Stimulated activated naive CD4-positive, alpha-beta T cell (primary cell): Measurements from ENCODE around the gene MLNR.
A peak's percentile ranks its signal among the peaks of the same experiment; 100 is the strongest.

Experiments used
- DNase-seq, 6 experiments: peaks; one replicate each; lab custom pipeline; 2025; lab: John Stamatoyannopoulos, UW

The MLNR gene

DNA sequence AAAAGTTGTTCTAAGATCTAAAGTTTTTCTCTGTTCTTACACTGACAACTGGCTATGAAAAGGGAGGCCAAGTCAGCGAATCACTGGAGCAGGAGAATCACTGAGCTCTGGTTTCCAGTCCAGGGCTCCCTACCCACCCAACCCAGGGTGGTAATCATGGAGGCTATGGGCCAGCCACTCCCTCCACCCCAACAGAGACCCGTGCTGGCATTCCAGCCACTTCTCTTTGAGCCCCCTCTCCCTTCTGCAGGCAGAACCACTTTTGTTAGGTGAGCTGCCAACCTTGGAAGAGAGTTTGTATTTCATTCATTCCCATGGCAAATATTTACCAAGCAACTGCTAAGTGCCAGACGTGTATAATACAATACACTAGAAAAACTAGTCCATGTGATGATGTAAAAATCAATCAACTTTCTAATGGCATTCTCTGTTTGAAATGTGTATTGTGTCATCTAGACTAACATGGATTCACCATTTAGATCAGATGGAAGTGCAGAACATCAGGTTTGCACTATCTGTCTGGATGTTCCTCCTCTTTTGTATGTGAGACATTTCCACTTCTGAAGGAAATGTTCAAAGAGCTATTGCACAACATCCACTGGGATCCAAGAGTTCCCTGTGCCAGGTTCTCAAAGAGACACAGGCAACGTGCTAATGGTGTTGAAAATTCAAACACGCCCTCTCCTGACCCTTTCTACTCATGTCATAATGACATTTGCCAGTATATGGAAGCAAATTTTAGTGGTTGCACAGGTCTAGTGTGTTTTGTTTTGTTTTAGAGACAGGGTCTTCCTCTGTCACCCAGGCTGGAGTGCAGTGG is 5.3 kb downstream of the MLNR start:
- DNase-seq = no peak

DNA sequence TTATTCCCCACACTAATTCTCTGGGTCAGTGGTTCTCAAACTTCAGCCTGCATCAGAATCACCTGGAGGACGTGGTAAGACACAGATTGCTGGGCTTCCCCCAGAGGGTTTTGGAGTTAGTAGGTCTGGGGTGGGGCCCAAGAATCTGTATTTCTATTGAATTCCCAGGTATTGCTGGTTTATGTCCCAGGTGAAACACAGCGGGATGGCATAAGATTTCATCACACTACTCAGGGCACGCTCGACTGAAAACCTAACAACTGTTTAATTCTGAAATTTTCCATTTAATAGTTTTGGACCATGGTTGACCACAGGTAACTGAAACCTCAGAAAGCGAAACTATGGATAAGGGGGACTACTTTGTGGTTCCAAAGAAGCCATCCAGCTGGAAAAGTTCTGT is 6.5 kb downstream of the MLNR start:
- no peak for DNase-seq

DNA sequence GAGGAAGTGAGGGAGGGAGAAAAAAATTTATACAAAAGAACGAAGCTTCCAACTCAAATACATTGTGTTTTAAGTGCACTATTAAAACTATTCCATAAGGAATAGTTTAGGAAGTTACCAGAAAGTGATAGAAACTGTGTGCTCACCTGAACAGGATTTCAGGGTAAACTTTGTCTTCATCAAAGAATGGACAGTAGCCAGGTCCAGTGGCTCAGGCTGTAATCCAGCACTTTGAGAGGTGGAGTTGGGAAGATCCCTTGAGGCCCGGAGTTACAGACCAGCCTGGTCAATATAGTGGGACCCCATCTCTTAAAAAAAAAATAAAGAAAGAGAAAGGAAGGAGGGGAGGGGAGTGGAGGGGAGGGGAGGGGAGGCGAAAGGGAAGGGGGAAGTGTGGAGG is 14.6 kb downstream of the MLNR start:
- DNase-seq = no peak

DNA sequence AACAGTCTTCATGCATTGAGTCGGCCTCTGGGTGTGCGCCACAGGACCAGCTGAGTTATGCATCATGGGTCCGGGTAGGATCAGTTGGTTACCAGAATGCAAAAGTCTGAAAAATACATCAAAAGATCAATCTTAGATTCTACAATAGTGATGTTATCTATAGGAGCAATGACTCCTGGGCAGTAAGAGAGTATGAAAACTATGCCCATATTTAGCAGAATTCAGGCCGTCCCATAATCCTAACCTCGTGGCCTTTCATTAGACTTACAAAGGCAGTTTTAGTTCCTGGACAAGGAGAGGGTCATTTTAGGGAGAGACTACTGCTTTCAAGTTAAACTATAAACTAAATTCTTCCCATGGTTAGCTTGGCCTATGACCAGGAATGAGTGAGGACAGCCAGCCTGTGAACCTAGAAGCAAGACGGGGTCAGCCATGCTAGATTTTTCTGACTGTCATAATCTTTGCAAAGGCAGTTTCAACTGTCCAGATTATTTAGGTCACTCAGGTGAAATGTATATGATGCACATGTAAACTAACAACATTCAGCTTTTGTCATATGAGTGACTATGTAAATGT is 15.8 kb downstream of the MLNR start:
- no peak for DNase-seq

DNA sequence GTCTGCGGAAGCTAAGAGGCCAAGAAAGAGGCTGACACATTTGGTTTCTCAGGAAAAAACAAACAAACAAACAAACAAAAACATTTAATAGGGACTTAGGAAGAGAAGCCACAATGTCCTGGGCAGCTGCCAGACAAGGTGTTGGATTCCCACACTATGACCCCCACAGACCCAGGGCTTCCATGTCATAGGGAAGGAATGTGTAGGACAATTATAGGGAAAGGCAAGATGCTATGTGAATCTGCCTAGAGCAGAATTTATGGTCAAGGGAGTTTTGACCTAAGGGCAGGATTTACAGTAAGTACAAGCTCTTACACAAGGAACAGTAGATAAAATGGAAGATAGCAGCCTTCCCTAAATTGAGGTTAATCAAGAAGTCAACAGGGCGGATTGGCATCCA is 18.5 kb downstream of the MLNR start:
- no peak for DNase-seq

DNA sequence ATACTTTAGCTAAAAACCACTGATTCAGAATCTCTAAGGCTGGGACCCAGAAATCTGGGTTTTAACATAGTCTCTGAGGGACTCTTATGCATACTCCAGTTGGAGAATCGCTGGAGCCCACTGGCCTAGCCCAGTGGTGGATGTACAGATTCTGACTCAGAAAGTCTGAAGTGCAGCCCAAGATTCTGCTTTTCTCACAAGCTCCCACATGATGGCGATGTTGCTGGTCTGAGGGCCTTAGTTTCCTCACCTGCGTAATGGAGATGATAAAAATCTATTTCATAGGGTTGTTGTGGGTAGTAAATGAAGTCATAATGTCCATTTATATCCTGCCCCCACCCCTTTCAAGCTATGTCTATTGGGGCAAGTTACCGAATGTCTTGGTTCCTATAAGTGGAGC is 19.9 kb downstream of the MLNR start:
- peak in 3 of 6 experiments; percentile 2 to 31 (median 24) for DNase-seq

DNA sequence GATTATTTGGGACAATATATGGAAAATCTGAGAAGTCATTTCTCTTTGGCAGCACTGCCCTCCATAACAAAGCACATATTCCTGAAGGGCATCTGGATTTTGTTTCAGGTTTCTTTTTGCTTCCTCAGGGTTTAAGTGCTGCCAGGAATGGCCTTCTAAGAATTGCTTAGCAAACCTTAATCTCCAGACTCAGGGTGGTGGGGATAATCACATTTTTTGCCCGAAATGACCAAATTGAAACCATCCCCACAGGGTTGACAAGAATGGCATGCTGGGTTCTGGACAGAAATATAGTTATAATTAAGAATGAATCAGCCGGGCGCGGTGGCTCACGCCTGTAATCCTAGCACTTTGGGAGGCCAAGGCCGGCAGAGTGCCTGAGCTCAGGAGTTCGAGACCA is 21.2 kb downstream of the MLNR start:
- DNase-seq = no peak

DNA sequence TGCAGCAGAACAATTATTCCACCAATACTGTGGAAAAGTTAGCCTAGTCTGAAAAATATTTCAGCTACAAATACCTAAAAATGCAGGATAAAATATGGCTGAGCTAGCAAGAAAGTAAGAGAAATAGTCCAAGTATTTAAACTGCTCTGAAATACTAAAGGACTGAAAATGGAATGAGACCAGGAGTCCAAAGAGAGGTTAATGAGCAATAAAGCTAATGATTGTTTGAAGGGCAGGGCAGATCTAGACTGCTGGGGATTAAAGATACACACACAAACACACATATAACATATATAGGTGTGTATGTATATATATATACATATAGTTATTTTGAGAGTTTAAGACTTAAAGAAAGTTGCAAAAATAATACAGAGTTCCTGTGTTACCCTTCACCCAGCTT is 25.0 kb downstream of the MLNR start:
- DNase-seq = no peak

DNA sequence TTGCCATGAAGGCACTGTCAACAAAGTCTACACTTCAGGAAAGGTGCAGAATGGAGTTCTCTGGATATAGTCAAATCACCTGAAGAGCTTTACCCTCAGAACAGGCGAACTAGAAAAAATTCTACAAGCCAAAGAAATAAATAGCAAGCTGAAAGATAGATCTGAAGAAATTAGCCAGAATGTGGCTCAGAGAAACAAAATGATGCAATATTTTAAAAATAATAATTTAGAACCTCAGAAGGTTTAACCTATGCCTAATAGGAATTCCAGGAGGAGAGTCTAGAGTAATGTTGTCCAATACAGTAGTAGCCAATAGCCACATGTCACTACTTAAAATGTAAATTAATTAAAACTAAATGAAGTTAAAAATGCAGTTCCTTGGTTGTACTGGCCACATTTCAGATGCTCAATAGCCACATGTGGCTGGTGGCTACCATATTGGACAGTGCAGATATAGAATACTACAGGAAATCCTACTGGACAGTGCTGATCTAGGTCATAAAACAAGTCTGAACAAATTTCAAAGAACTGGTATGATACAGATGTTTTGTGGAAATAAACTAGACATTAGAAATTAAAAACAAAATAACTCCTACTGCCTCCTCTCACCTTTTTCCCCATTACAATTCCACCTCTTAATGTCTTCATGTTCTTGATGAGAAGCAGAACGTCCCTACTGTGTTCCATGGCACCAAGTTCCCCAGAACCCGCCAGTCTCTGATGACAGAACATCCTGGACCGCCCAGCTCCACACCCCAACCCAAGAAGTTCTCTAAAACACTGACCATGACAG is 26.9 kb downstream of the MLNR start:
- no peak for DNase-seq

DNA sequence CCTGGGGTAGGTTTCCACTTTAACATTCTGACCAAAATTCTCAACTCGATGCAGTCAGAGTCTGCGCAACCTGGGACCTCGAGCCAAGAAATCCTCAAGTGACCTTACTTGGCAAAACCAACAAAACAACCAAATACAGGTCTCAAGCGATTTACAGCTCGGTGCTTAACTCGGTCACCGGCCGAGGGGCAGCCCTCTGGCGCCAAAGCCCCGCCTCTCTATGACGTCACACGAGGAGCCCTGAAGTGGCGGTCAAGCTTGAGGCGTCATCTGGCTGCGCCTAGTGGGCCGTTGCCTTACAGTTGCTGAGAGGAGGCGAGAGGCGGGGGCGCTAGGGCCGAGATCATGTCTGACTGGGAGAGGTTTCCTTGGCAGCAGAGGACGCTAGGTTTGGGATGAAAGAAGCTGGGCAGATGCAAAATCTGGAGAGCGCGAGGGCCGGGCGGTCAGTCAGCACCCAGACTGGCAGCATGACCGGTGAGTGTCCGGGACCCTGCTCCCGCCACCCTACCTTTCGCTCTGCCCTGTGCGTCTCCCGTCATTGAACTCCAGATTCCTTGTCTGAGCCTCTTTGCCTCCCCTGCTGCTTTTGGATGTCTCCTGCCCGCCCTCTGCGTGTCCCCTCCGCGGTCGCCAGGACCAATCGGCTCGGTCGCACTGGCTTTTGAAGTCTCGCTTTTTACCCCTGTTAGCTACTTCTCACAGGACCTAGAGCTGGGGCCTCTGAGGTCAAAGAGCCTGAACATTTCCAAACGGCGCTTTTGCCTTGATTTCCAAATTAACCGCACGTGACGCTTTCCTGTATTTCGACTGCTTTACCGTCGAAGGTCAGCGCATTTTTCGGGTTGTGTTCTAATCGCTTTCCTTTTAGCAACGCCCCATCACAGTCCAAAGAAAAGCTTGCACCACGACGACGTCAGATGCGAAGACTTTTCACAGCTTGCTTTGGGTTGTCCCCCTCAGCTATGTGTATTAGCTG is 27.8 kb downstream of the MLNR start, which contains the start of gene CDADC1:
Gene CDADC1, plus strand, starts transcription at position 283 of the 979 bp plus-strand sequence. Its CDS starts 113 bp downstream, at position 396.
- peak; percentile 18 to 79 (median 56) for DNase-seq

DNA sequence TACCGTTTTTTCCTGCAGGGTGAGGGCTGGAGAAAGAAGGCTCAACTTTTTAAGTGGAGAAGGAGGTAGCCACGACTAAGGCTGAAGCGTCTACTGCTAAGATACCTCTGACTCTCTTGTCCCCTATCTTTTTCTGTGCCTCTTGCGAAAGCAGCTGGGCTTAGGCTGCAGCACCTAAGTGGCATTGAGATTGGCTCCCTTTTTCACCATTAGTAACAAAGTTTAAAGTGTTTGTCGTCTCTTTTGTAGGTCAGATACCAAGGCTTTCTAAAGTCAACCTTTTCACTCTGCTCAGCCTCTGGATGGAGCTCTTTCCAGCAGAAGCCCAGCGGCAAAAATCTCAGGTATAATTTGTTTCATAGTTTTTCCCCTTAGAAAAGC is 28.5 kb downstream of the MLNR start:
- peak in 2 of 6 experiments; percentile 21 to 43 for DNase-seq

DNA sequence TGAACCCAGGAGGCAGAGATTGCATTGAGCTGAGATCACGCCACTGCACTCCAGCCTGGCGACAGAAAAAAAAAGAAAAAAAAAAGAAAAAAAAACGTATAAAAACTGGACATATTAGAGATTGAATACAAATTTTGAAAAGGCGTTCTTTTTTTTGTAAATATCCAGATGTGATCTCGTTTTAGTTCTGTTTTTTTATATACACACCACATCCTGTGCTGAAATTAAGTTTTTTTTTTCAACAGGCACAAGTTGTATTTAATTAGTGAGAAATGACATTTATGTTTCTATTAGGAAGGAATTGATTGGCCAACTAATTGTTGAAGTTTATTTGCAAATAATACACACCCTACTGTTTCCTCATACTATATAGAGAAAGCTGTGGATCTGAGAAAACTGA is 31.2 kb downstream of the MLNR start:
- DNase-seq = no peak

DNA sequence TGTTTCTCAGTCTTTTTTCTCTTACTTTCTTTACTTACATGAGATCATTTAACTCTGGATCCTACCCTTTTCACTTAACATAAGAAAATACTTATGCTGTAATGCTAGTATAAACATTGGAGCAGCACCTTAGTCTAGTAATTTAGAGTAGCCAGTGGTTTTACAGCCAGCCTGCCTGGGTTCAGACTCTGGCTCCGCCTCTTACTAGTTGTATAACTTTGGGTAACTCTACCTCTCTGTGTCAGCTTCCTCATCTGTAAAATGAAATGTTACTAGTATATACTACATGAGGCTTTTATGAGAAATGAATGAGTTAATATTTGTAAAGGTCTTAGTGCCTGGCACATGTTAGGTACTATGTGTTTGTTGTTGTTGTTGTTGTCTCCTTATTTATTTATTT is 33.2 kb downstream of the MLNR start:
- DNase-seq = no peak

DNA sequence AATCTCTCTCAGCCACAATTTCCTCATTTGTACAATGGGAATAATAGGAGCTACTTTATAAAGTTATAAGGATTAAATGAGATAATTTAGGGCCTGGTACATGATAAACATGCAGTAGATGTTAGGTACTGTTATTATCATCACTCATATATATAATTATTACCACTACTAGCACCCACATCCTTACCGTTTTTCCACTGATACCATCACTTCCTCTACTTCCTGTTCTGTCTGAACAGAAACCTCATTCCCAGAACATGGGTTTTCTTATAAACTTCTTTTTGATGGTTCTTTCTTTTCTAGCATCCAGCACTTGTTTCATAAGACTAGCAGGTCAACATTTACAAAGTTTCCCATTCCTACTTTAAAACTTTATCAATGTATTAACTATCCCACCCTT is 33.9 kb downstream of the MLNR start:
- DNase-seq = no peak

DNA sequence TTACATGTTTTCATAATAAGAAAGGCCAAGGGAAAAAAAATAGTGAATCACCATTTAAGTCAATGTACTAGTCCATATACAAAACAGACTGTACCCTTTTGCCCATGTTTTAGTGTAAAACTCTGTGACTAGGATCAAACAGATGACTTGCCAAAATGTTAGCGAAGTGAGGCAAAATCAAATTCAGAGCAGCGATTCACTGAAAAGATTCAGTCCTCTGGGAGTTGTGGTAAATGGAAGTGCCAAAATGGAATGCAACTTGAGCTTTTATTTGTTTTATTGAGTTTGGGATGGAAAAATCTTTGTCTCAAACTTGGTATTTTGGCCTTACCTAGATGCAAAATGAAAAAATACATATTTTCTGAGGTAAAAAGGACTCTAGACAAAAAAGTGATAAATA is 36.7 kb downstream of the MLNR start:
- DNase-seq = no peak

DNA sequence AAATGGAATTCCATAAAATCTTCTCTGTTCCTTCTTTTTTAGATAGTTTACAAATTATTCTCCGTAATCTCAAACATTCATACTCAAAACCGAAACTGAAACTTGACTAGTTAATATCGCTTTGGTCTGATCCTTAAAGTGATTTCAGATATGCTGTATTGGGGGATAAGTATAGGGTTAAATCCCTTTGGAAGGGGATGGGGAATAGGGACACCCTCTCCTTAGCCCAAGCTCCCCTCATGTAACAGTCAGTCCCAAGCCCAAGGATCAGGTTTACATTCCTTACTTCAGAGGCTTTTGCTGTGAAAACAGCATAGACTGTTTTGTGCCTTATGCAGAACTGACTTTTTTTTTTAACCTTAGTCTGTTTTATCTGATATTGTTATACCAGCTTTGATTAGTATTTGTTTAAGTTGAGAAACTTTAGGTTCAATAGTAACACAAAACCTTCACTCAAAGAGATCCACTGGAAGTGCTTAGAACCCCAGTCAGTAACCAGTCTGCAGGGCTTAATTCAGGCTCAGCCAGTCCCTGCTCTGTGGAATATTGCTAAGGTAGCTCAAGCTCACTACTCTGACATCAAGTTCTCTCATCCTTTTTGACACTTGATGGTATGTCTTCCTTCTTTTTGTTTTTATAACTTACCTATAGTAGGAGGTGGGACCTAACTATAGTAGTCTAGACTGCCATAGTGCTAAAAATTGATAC is 38.1 kb downstream of the MLNR start:
- peak in 1 of 6 experiments; percentile 40 for DNase-seq

DNA sequence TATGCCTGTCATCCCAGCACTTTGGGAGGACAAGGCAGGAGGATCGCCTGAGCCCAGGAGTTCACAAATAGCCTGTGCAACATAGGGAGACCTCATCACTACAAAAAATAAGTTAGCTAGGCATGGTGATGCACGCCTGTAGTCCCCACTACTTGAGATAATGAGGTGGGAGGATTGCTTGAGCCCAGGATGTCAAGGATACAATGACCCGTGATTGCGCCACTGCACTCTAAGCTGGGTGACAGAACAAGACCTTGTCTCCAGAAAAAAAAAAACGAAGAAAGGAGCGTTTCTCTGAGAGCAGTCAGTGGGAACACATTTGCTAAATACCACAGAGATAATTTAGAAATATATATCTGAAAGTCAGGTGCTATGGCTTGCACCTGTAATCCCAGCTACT is 39.4 kb downstream of the MLNR start:
- no peak for DNase-seq

DNA sequence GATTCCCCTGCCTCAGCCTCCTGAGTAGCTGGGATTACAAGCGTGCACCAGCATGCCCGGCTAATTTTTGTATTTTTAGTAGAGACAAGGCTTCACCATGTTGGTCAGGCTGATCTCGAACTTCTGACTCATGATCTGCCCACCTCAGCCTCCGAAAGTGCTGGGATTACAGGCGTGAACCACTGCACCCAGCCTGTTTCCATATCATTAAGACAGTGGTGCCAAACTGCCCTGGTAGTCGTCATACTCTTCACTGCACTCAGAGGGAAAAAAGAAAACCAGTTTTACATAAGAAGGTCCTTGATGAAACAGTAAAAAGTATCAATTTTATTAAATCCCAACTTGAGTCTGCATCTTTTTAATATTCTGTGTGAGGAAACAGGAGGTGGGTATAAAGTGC is 42.5 kb downstream of the MLNR start:
- DNase-seq = no peak

DNA sequence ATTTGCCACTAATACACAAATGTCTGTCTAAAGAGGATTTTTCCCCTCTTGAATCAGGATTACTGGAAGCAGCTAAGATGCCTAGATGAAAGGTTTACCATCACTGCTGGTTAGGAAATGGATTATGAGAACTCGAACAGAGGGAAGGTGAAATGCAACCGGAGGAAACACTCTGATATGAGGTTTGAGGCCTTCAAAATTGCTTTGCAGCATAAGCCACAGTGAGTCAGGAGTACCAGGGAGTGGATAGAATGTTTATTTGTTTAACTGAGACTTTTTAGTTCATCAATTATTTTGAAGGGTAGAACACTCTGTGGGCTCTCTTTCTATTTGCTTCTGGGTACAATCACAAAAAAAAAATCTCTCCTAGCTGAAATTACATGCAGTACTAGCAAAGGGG is 45.7 kb downstream of the MLNR start:
- DNase-seq = no peak

DNA sequence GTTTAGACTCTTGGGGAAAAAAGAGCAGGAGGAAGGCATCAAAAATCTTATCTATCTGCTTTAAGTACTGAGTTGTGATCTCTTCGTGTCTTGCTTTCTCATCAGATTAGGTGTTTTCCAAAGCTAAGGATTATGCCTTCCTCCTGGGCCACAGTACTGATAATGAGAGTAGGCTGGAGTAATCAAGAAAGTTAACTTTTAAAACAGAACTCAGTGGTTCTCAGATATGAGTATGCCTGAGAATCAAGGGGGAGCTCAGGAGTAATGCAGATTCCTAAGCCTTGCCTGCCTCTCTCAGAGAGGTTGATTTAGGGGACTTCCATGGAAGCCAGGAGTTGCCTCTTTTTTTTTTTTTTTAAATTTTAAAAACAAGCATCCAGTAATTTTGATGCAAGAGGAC is 51.1 kb downstream of the MLNR start:
- no peak for DNase-seq
